Inflammatory macrophage treated with lipopolysaccharide for 4 hours (primary cell): ENCODE data around the gene PRPF40A.
"Not testable (repeated sequence)": the region's sequence is repeated elsewhere in the genome, so short reads cannot be mapped to it uniquely, and the experiment has no call there.

Source experiments
- DNase-seq: peaks from one replicate; pipeline ENCODE4 v3.0.0-alpha.2; 2020

The PRPF40A gene

DNA sequence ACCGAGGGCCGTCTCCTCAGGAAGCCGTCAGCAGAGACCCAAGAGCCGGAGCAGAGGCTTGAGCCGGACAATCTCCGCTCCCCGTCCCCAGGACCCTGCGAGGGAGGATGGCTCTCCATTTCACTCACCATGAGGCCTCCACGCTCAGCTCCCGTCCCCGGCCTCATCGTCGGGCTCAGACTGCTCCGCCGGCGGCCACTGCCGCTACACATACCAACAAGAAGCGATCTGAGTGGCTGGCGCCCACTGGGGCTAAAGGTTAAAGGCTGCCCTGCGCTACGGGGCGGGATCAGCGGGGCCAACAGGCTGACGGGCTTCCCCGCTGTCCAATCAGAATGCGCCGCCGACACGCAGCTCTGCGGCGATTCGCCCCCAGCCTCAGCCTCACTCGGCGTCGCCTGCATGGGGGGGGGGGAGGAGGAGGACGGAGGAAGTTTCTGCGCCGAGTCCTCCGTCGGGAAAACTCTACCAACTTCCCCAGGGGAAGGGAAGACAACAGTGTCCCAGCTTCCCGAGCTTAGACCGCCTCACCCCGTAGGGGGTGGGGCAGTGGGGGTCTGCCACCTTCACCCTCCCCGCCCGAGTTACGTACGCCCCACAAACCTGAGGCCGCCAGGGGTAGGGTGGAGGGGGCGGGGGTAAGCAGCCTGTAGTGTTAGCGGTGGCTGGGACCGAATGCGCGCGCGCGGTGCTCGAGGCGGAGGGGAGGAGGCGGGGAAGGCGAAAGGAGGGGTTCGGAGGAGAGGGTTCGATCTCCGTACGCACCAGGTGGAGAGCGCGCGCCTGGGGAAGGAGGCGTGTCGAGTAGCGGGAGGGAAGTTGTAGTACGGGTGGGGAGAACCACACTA is at the start of gene PRPF40A:
Gene PRPF40A, minus strand, starts transcription at position 234 of the 848 bp plus-strand sequence. Its CDS starts 22 bp downstream, at position 212.
- DNase-seq, result peak; percentile 100

DNA sequence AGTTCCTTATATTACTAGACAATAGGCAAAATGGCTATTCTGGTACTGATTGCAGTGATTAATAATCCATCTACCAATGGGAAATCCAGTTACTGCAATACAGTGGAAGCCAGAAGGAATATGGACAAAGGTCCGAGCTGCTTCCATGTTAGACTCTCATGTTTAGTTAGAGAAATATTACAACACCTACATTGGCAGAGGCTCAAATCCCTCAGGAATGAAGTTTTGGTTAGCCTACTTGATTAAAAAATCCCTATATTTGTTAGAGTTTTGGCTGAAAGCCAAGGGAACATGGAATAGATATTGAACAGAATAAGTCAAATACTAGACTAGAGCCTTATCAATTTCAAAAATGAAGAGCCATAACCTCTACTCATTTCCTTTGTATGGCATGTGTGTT is 49.7 kb upstream of the PRPF40A start:
- DNase-seq, result no peak

DNA sequence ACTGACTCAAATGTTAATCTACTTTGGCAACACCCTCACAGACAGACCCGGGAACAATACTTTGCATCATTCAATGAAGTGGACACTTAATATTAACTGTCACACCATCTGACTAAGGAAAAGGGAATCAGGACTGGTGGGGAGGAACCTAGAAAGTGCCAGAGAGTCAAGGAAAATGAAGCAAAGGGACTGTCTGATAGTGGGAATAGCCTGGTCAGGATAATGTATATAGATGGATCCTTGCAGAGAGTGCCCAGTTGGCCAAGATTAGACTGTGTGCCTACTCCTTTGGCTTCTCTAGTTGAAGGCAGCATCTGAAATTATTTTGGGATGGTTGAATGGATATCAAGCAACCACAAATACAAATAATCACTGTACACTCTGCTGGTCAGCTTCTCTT is 46.4 kb upstream of the PRPF40A start:
- no peak for DNase-seq

DNA sequence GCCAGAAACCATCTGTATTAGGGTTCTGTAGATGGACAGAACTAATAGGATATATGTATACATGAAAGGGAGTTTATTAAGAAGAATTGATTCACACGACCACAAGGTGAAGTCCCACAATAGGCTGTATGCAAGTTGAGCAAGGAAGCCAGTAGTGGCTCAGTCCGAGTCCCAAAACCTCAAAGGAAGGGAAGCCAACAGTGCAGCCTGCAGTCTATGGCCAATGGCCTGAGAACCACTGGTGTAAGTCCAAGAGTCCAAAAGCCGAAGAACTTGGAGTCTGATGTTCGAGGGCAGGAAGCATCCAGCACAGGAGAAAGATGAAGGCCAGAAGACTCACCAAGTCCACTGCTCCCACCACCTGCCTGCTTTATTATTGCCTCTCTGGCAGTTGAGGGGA is 45.9 kb upstream of the PRPF40A start:
- DNase-seq, result not testable (repeated sequence)

DNA sequence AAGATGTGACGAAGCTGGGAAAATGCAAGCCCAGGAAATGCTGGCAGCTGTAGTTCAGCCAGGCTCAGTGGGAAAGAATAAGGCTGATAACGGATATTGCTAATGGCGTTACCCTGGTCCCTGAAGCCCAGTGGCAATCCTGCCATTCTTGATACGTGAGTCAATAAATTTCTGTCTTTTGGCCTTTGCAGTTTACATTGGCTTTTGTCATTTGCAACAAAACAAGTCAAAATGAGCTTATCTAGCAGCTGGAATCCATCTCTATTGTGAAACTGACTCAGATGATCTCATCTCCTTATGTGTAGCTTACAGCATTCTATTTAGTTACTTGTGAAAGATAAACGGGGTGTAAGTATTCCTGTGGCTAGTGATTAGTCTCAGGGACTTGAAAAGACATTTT is 44.9 kb upstream of the PRPF40A start:
- peak; percentile 31 for DNase-seq

DNA sequence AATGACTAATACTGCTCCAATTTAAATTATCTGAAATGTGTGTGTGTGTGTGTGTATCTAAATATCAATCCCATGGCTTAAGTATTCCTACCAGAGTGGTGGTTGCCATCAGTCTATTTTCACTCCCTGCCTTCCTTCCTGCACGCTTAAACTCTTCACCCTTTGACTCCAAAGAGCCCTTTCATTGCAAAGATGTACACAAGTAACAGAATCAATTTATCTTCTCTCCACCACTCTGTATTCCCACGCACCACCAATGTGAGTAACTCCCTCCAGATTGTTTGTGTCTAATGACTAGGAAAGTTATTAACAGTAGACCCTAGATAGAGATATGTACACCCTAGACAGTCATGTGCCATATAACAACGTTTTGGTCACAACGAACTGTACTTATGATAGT is 44.0 kb upstream of the PRPF40A start:
- DNase-seq, result no peak

DNA sequence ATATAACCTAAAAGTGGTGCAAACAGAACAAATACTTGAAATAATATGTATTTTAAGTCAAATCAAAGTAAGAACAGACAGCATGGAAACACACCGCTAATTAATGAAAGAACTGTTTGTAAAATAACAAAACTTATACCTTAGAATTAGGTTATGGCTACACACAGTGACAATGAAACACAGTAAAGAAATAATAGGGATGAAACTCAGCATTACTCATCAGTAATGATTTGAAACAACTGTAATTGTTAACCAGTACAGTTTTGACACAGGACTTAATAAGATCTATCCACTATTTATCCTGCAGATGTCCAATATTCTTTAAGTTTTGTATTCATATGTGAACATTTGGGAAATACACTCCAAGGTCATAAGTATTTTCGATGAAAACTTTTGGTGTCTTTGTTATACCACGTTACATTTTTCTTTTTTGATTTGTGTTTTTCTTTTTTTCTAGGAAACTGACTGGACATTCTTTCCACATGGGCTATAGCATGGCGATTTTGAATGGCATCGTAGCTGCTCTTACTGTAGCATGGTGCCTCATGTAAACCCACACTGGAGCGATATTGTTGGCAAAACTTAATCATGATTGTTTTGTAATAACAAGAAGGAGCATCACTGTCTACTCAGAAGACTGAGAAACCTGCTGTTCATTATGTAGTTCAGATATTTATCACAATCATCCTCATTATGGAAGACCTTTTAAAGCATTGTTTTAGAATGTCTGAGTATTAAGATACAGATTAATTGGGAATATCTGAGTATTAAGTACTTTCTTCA is 42.2 kb upstream of the PRPF40A start:
- no peak for DNase-seq

DNA sequence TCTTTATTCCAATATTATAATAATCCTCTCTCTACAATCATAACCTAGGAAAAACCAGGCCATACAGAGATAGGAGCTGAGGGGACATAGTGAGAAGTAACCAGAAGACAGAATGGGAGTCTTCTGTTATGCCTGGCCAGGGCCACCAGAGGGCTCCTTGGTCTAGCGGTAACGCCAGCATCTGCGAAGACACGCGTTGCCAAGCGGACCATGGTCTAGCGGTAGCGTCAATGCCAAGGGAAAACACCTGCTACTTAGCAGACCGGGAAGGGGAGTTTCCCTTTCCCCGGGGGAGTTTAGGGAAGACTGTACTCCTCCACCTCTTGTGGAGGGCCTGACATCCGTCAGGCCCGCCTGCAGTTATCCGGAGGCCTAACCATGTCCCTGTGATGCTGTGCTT is 37.8 kb upstream of the PRPF40A start:
- DNase-seq, result no peak

DNA sequence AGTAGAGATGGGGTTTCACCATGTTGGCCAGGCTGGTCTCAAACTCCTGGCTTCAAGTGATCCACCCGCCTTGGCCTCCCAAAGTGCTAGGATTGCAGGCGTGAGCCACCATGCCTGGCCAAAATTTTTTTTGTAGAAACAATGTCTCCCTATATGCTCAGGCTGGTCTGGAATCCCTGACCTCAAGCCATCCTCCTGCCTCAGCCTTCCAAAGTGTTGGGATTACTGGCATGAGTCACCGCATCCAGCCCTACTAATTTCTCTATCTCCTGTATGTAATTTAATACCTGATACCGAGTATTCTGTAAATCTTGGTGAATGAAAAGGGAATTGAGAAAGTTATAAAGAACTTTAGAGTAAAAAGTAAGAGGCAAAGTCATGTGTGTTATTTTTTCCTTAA is 30.5 kb upstream of the PRPF40A start:
- DNase-seq, result not testable (repeated sequence)

DNA sequence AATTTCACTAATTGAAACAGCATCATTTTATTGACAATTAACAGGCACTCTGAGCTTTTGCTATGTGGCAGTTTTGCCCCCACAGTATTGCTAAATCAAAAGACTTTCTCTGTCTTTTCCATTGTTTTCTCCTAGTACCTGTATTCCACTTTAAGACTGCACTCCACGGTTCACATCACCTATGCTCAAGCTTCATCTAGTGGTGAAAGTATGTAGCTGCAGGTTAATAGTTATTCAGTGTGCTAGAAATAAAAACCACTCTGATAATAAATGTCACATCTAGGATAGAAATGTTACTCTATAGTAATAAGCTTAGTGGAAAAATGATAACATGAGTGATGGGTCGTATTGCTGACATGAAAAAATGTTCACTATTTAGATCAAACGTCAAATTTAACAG is 25.7 kb upstream of the PRPF40A start:
- no peak for DNase-seq

DNA sequence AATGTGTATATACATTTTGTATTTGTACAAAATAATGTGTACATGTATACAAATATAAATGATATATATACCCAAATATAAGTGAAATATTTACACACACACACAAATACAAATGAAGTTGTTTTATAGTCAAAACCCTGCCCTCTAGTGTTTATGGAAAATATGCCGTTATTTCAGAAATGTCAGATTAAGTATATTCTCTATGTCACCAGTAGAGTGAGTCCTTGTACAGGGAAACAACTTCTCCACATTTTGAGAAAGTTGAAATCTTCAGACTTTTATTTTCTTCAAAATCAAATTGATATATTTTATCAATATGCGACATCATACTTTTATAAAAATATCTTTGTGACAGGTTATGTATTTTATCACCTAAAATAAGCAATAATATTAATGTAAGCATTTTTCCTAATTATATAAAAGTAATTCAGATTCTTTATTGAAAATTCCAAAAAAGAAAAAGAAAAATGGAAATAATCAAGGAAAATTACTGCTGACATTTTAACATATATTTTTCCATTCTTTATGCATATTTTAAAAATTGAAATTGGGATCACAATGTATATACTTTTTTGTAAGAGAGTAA is 23.6 kb upstream of the PRPF40A start:
- DNase-seq, result peak; percentile 64

DNA sequence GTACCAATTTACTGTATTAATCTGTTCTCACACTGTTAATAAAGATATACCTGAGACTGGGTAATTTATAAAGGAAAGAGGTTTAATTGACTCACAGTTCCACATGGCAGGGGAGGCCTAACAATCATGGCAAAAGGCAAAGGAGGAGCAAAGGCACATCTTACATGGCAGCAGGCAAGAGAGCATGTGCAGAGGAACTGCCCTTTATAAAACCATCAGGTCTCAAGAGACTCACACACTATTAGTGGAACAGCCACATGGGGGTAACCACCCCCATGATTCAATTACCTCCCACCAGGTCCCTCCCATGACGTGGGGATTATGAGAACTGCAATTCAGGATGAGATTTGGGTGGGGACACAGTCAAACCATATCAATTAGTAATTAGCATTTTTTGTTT is 22.4 kb upstream of the PRPF40A start:
- DNase-seq, result not testable (repeated sequence)

DNA sequence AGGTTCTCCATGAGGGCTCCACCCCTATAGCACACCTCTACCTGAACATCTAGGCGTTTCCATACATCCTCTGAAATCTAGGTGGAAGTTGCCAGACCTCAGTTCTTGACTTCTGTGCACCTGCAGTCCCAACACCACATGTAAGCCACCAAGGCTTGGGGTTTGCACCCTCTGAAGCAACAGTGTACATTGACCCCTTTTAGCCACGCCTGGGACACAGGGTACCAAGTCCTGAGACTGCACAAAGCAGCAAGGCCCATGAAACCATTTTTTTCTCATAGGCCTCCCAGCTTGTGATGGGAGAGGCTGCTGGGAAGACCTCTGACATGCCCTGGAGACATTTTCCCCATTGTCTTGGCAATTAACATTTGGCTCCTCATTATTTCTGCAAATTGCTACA is 21.2 kb upstream of the PRPF40A start:
- no peak for DNase-seq

DNA sequence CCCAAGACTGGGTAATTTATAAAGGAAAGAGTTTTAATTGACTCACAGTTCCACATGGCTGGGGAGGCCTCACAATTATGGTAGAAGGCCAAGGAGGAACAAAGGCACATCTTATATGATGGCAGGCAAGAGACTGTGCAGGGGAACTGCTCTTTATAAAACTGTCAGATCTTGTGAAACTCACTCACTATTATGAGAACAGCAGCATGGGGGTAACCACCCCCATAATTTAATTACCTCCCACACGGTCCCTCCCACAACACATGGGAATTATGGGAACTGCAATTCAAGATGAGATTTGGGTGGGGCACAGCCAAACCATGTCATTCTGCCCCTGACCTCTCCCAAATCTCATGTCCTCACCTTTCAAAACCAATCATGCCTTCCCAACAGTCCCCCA is 20.2 kb upstream of the PRPF40A start:
- DNase-seq, result not testable (repeated sequence)

DNA sequence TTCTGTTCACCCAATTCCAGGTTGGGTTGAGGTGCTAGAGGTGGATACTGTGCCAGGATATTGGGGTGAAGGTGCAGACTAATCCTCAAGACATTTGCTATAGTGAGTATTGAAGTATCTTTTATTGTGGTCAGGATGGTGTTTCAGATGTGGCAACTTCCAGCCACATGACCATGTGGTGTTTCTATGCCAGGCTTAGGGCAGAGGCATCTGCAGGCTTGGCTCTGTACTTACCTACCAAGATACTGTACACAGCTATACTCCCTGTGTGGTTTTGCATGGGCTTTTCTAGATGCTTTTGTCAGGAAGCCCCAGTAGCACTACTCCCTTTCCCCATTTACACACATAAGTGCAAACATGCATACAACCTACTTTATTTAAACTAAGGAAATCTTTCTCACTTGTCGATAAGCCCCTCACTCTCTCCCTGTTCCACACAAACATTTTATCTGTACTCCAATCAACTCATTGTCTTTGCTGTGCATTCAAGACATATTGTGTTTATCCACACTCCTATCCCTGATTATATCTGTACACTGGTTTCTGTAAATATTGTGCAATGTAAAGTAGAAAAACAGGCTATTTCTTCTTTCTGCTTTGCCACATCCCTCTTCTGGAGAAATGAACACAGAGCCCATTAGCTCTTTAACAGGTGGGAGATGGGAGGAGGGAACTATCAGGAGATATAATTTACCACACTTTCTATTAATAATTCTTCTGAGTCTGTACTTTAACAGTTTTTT is 13.5 kb upstream of the PRPF40A start:
- DNase-seq, result peak; percentile 50

DNA sequence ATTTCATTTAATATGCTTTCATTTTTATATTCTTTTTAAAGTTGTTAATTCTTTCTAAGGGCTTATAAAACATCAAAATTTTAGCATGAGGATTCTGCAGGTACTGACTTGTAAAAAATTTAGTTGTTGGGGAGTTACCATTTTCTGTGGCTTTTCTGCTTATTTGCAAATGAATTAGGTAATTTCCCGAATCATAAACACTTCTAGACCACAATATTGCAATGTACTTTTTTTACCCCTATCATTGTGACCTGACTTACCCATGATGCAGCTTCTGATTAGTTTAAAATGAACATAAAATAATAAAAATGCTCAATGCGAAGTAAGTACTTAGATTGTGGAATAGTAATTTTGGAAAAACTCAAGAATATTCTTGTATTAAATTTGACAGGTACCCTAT is 12.6 kb upstream of the PRPF40A start:
- peak; percentile 20 for DNase-seq

DNA sequence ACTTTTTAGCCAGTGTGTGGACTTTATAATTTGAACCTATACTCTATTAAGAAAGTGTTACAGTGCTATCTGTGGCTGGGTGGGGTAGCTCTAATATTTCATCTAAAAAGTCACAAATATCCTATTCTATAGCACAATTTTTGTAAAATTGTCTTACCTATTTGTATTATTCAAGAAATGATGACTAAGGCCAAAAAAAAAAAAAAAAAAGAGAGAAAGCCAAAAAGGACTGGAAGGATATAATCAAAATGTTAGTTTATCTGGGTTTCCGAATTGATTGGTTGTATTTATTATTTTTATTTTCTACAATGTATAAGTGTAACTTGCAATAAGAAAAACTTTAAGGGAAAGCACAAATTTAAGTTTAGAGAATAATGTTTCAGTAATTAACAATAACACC is 6.7 kb upstream of the PRPF40A start:
- no peak for DNase-seq

DNA sequence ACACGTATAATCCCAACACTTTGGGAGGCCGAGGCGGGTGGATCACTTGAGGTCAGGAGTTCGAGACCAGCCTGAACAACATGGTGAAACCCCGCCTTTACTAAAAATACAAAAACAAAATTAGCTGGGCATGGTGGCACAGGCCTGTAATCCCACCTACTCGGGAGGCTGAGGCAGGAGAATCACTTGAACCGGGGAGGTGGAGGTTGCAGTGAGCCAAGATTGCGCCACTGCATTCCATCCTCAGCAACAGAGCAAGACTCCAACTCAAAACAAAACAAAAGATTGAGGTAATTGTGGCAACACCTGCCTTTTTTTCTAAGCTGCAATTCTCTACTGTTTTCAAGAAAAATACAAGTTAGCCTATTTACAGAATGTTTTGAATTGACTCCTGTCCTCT is 5.4 kb upstream of the PRPF40A start:
- DNase-seq, result not testable (repeated sequence)

DNA sequence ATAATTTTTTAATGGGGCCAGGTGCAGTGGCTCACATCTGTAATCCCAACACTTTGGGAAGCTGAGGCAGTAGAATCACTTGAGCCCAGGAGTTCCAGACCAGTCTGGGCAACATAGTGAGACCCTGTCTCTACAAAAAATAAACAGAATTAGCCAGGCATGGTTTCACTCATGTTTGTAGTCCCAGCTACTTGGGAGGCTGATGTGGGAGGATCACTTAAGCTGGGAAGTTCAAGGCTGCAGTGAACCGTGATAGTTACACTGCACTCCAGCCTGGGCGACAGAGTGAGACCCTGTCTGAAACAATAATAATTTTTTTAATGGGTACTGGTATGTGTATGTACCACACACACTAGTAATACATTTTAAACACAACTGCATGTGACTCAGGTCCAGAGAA is 3.5 kb upstream of the PRPF40A start:
- DNase-seq, result no peak

DNA sequence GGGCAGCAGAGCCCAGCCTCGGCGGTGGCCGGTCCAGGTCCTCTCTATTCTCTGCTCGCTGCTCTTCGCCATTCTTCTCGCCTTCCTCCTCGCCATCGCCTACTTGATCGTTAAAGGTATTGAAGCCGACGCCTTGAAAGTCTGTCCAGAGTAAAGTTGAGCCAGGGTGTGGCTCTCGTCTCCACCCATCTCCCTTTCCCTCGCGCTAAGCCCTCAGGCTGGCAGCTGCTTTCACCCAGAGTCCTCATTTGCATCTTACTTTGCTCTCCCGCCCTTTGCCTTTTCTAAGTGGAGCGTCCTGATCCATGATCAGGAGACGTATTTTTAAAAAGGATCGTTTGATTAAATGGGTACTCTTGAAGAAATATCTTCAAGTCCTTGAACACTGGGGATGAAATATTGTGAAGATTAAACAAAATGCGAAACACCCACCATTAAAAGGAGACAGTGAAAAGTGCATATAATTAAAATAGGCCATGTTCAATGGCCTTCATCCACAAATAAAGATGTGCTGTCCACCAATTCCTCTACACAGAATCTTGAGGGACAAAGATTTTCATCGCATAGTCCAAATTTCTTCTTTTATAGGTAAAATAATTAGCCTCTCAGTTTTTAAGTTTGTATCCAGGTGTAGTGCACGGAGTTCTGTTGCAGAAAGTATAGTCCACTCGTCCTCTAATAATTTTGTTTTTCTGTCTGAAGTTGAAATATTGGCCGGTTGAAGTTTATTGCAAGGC is 1.8 kb upstream of the PRPF40A start:
- DNase-seq, result peak; percentile 64

DNA sequence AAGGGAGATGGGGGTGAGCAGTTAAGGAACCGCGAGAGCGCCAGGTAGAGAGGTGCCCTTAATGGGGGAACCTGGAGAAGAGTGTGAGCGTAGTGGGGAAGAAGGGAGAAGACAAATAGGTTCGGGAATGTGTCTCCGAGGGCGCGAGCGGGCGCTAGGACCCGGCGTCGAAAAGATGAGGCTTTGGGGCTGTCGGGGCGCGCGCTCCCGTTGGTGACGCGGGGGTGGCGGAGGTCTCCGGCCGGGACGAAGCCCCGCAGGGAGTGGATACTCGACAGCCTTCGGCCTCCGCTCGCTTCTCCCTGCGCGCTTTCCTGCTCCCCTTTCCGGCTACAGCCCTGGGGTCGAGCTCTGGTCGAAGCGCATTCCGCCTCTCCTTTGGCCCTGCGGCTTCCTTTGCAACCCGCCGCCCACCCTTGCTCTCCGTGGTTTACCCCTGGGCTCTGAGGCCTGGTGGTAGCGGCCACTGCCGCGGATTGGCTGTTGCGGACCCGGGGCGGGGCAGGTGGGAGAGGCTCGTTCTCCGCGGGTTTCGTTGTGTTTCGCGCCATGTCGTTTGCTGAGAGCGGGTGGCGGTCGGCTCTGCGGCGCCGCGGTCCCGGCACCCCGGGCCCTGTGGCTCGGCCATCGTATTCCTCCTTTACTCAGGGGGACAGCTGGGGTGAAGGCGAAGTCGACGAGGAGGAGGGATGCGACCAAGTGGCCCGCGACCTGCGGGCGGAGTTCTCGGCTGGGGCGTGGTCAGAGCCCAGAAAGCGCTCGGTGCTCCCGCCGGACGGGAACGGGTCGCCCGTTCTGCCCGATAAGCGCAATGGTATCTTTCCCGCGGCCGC is 1.0 kb upstream of the PRPF40A start, which contains the start of gene ARL6IP6:
Gene ARL6IP6, plus strand, starts transcription at position 545 of the 833 bp plus-strand sequence. Its CDS starts 5 bp downstream, at position 550.
- peak; percentile 93 for DNase-seq
